MM.1S (cell line): ENCODE data around the gene DIS3L2.

Experiments used
- CTCF ChIP-seq: fragments of 300-600 bp; sonication (generic); IDR thresholded peaks from 2 replicates; pipeline ENCODE4 v1.5.1; 2016; ENCODE audit warnings: antibody characterized with exemption, low read length, mixed read lengths
- EZH2 ChIP-seq: fragments of 300-600 bp; sonication (generic); optimal IDR thresholded peaks from 2 replicates; pipeline ENCODE3; 2017; ENCODE audit warnings: low read depth, mild to moderate bottlenecking, antibody characterized with exemption, low read length, mixed read lengths
- EZH2phosphoT487 ChIP-seq: fragments of 300-600 bp; sonication (generic); IDR thresholded peaks from 2 replicates; pipeline ENCODE4 v1.6.1; 2018; ENCODE audit warnings: antibody characterized with exemption, low read length

DNA sequence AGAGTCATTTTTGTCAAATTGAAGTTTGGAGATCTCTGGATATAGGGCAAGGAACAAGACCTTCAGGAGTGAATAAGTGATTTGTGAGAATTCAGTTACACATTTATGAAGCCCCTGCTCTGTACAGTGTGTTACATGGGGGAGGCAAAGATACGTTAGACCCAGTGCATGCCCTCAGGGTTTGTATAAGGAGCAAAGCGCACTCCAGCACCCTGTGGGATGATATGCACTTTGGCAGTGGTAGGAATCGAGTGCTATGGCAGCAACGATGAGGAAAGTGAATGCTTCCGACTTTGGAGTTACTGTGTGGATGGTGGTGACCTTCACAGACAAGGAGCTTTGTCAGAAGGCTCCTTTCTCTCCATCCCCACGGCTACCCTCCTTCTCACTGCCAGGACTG lies 342.7 kb downstream of the DIS3L2 start:
- TF ChIP-seq CTCF, result no peak
- TF ChIP-seq EZH2, result no peak
- no peak for TF ChIP-seq EZH2phosphoT487
